Measurements from ENCODE around the gene MROH2A.

DNA sequence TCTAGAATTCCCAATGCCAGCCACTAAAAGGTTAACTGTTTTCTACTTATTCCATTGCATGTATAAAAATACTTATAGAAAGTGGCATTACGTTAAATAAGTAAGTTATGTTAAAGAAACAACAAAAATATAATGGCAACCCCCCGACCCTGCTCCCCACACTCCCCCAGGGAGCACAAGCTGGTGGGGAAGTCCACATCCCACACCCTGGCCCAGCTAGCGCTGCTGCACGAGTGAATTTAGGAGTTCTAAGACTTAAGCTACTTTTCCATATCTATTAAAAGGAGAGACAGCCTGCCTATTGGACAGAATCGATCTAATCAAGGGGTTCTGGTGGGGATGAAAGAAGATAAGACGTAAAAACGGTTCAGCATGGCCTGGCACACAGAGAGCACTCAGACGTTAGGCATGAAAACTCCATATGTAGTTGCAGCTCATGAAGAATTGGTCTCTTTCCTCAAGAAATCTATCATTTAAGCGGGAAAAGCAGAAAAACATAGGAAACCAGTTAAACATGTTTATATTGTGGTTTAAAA is 59.6 kb downstream of the MROH2A start:
- no peak for TF ChIP-seq POLR2A (IDR thresholded peaks at IDR 0.05)
- TF ChIP-seq, protein P1, sequence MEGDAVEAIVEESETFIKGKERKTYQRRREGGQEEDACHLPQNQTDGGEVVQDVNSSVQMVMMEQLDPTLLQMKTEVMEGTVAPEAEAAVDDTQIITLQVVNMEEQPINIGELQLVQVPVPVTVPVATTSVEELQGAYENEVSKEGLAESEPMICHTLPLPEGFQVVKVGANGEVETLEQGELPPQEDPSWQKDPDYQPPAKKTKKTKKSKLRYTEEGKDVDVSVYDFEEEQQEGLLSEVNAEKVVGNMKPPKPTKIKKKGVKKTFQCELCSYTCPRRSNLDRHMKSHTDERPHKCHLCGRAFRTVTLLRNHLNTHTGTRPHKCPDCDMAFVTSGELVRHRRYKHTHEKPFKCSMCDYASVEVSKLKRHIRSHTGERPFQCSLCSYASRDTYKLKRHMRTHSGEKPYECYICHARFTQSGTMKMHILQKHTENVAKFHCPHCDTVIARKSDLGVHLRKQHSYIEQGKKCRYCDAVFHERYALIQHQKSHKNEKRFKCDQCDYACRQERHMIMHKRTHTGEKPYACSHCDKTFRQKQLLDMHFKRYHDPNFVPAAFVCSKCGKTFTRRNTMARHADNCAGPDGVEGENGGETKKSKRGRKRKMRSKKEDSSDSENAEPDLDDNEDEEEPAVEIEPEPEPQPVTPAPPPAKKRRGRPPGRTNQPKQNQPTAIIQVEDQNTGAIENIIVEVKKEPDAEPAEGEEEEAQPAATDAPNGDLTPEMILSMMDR (IDR thresholded peaks at IDR 0.05 in 8 of 11, conservative IDR thresholded peaks at IDR 0.05 in 3 of 11) = no peak

All from spleen (tissue), 7 donors.